SK-N-SH (cell line): ENCODE results near the gene MRM2. TPM values are rescaled to one million over a fixed set of nuclear protein-coding genes. Genes with fewer than 3 reads are reported as not detected.

Experiments used
- CTCF ChIA-PET: fragments of 300-600, 350-600 bp; formaldehyde crosslinking; extraction: SDS; loops from one replicate; lab custom pipeline; 2021; lab: Yijun Ruan, JAX
- POLR2A ChIA-PET: fragments of 350-600 bp; sonication (Branson Sonifier 250); formaldehyde crosslinking; extraction: SDS; loops from one replicate; lab custom pipeline; 2020; ENCODE audit warnings: antibody characterized with exemption, inconsistent platforms; lab: Yijun Ruan, JAX
- DNase-seq: peaks from one replicate; pipeline ENCODE4 v3.0.0; 2012
- H2AFZ ChIP-seq: fragments of 200-600 bp; sonication (generic); 2 replicates; pipeline ENCODE4 v1.8.1; 2016; ENCODE audit warnings: antibody characterized with exemption, mild to moderate bottlenecking, low read depth
- H3F3A ChIP-seq: fragments of 200-600 bp; sonication (generic); replicated peaks from 2 replicates; pipeline ENCODE3; 2016; ENCODE audit warnings: antibody characterized with exemption, mild to moderate bottlenecking; ENCODE audit not compliant: insufficient read depth
- H3K27ac ChIP-seq, 2 experiments: fragments of 200-500 bp in 1 of 2; fragments of 200-600 bp in 1 of 2; sonication (Bioruptor generic) in 1 of 2; sonication (generic), shearing (Covaris generic) in 1 of 2; 2 replicates each; pipeline versions ENCODE4 v1.5.1 to v1.6.1; 2014 to 2016; ENCODE audit warnings: low read depth in 2 of 2, inconsistent platforms in 1 of 2, low read length in 1 of 2, mild to moderate bottlenecking in 1 of 2, mixed read lengths in 1 of 2
- H3K27me3 ChIP-seq: fragments of 200-600 bp; sonication (generic), shearing (Covaris generic); 2 replicates; pipeline ENCODE4 v1.6.1; 2016; ENCODE audit warnings: mixed run types; ENCODE audit not compliant: insufficient read depth
- H3K36me3 ChIP-seq, 2 experiments: fragments of 200-500 bp in 1 of 2; fragments of 200-600 bp in 1 of 2; sonication (Bioruptor generic) in 1 of 2; sonication (generic) in 1 of 2; replicated peaks in 1 of 2; 2 replicates each; pipeline versions ENCODE3 to v1.5.1; 2014 to 2016; ENCODE audit warnings: low read length in 1 of 2, mild to moderate bottlenecking in 1 of 2; ENCODE audit not compliant: insufficient read depth in 2 of 2, control insufficient read depth in 1 of 2
- H3K4me1 ChIP-seq, 2 experiments: fragments of 200-500 bp in 1 of 2; fragments of 200-600 bp in 1 of 2; sonication (Bioruptor generic) in 1 of 2; sonication (generic), shearing (Covaris generic) in 1 of 2; 2 replicates each; pipeline versions ENCODE4 v1.5.1 to v1.6.1; 2014 to 2016; ENCODE audit warnings: low read depth in 1 of 2, low read length in 1 of 2, mixed run types in 1 of 2; ENCODE audit not compliant: insufficient read depth in 2 of 2, control insufficient read depth in 1 of 2
- H3K4me2 ChIP-seq: fragments of 200-600 bp; sonication (generic), shearing (Covaris generic); 2 replicates; pipeline ENCODE4 v1.6.1; 2017; ENCODE audit warnings: mixed run types
- H3K4me3 ChIP-seq, 2 experiments: fragments of 200-500 bp in 1 of 2; fragments of 200-600 bp in 1 of 2; sonication (Bioruptor generic) in 1 of 2; sonication (generic), shearing (Covaris generic) in 1 of 2; 2 replicates each; pipeline versions ENCODE4 v1.5.1 to v1.8.1; 2014 to 2016; ENCODE audit warnings: low read depth in 2 of 2, inconsistent platforms in 1 of 2, low read length in 1 of 2, mild to moderate bottlenecking in 1 of 2, mixed read lengths in 1 of 2, moderate library complexity in 1 of 2
- H3K79me2 ChIP-seq: fragments of 200-600 bp; sonication (generic); 2 replicates; pipeline ENCODE4 v1.8.1; 2017; ENCODE audit warnings: mild to moderate bottlenecking; ENCODE audit not compliant: insufficient read depth
- H3K9ac ChIP-seq: fragments of 200-600 bp; sonication (generic); 2 replicates; pipeline ENCODE4 v1.6.1; 2017; ENCODE audit warnings: mixed run types
- H3K9me2 ChIP-seq: fragments of 200-600 bp; sonication (generic); 2 replicates; pipeline ENCODE4 v1.6.1; 2017; ENCODE audit warnings: mixed run types
- H3K9me3 ChIP-seq: fragments of 200-600 bp; sonication (generic); 2 replicates; pipeline ENCODE4 v1.6.1; 2017; ENCODE audit warnings: mixed run types, mild to moderate bottlenecking, moderate library complexity
- H4K20me1 ChIP-seq: fragments of 200-600 bp; sonication (generic); 2 replicates; pipeline ENCODE4 v1.6.1; 2017; ENCODE audit warnings: mild to moderate bottlenecking, mixed run types; ENCODE audit not compliant: insufficient read depth
- ELF1 ChIP-seq: IDR thresholded peaks from 2 replicates; pipeline ENCODE4 v1.4.0; 2012
- EZH2phosphoT487 ChIP-seq: fragments of 200-600 bp; sonication (generic); IDR thresholded peaks from 2 replicates; pipeline ENCODE4 v1.6.1; 2017; ENCODE audit warnings: low read depth, mixed run types, mild to moderate bottlenecking, antibody characterized with exemption, moderate library complexity, borderline replicate concordance
- FOSL2 ChIP-seq: IDR thresholded peaks from 2 replicates; pipeline ENCODE4 v1.4.0; 2012; ENCODE audit warnings: low read depth, mild to moderate bottlenecking, moderate library complexity, borderline replicate concordance
- FOXM1 ChIP-seq: IDR thresholded peaks from 2 replicates; pipeline ENCODE4 v1.4.0; 2012; ENCODE audit warnings: low read depth, mild to moderate bottlenecking
- GABPA ChIP-seq: IDR thresholded peaks from 2 replicates; pipeline ENCODE4 v1.4.0; 2012; ENCODE audit warnings: low read depth, mild to moderate bottlenecking
- JUND ChIP-seq: IDR thresholded peaks from 2 replicates; pipeline ENCODE4 v1.4.0; 2012
- MEF2A ChIP-seq: IDR thresholded peaks from 2 replicates; pipeline ENCODE4 v1.4.0; 2012; ENCODE audit warnings: low read depth, borderline replicate concordance
- MXI1 ChIP-seq: IDR thresholded peaks from 2 replicates; pipeline ENCODE4 v1.6.1; 2012; ENCODE audit warnings: mild to moderate bottlenecking, low read depth, low read length, improper control_type of control experiment
- NFIC ChIP-seq: IDR thresholded peaks from 2 replicates; pipeline ENCODE4 v1.4.0; 2012; ENCODE audit warnings: borderline replicate concordance
- NRF1 ChIP-seq: IDR thresholded peaks from 2 replicates; pipeline ENCODE4 v1.6.1; 2012; ENCODE audit warnings: low read depth, mild to moderate bottlenecking, low read length
- RFX5 ChIP-seq: IDR thresholded peaks from 2 replicates; pipeline ENCODE4 v1.6.1; 2012; ENCODE audit warnings: mild to moderate bottlenecking, improper control_type of control experiment, low read length
- RXRA ChIP-seq: IDR thresholded peaks from 2 replicates; pipeline ENCODE4 v1.4.0; 2012; ENCODE audit warnings: low read depth, mild to moderate bottlenecking, borderline replicate concordance
- SIN3A ChIP-seq: IDR thresholded peaks from 2 replicates; pipeline ENCODE4 v1.6.1; 2012; ENCODE audit warnings: low read depth, mild to moderate bottlenecking, low read length, moderate library complexity, borderline replicate concordance
- TEAD4 ChIP-seq: IDR thresholded peaks from 2 replicates; pipeline ENCODE4 v1.4.0; 2012; ENCODE audit warnings: mild to moderate bottlenecking, borderline replicate concordance; ENCODE audit not compliant: insufficient read depth
- YY1 ChIP-seq: IDR thresholded peaks from 2 replicates; pipeline ENCODE4 v1.4.0; 2012; ENCODE audit warnings: low read depth, mild to moderate bottlenecking
- WGBS: methylation state at CpG from one replicate; pipeline ENCODE4 v1.1.6; 2017; ENCODE audit warnings: low lambda C conversion rate; 5-methylcytosine and 5-hydroxymethylcytosine counted together
- polyA plus RNA-seq, 3 experiments: library from polyadenylated mRNA; depleted of rRNA; stranded (reverse); fragments of >200 nt; gene quantifications; 2 replicates each; pipeline ENCODE4 v1.2.3, GENCODE V29; 2012
- TF ChIP-seq, protein P1 (sequence below): IDR thresholded peaks from 2 replicates; pipeline ENCODE4 v1.4.0; 2012; ENCODE audit warnings: low read depth, borderline replicate concordance
- TF ChIP-seq, protein P2 (sequence below): fragments of 200-600 bp; sonication (generic); IDR thresholded peaks from 2 replicates; pipeline ENCODE4 v1.6.1; 2017; ENCODE audit warnings: antibody characterized with exemption, mild to moderate bottlenecking, moderate library complexity
- TF ChIP-seq, protein P3 (sequence below): IDR thresholded peaks from 2 replicates; pipeline ENCODE4 v1.4.0; 2012; ENCODE audit warnings: low read depth, borderline replicate concordance

MRM2 gene
- polyA plus RNA-seq, 1 of the 3 experiments (the other 2 are of a cell fraction) = 30.7 TPM

DNA sequence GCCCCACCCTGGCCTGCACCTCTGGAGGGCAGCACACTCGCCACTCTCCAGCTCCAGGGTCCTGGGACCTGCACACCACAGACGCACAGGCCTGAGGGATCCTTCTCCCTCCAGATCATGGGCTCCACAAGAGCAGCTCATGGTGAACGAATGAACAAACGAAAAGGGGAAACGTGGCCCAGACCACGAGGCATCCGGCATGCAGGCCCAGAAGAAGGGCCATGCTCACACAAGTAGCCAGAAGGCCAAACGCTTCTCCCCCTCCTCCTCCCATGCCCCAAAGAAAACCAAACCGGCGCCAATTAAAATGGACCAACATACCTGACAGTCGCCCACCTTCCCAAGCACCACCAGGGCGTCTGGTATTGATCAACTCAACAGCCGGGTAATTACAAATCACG lies 39.6 kb downstream of the MRM2 start (continued):
- TF ChIP-seq, protein P1, sequence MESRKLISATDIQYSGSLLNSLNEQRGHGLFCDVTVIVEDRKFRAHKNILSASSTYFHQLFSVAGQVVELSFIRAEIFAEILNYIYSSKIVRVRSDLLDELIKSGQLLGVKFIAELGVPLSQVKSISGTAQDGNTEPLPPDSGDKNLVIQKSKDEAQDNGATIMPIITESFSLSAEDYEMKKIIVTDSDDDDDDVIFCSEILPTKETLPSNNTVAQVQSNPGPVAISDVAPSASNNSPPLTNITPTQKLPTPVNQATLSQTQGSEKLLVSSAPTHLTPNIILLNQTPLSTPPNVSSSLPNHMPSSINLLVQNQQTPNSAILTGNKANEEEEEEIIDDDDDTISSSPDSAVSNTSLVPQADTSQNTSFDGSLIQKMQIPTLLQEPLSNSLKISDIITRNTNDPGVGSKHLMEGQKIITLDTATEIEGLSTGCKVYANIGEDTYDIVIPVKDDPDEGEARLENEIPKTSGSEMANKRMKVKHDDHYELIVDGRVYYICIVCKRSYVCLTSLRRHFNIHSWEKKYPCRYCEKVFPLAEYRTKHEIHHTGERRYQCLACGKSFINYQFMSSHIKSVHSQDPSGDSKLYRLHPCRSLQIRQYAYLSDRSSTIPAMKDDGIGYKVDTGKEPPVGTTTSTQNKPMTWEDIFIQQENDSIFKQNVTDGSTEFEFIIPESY = no peak
- TF ChIP-seq NFIC = no peak
- no peak for TF ChIP-seq NRF1

DNA sequence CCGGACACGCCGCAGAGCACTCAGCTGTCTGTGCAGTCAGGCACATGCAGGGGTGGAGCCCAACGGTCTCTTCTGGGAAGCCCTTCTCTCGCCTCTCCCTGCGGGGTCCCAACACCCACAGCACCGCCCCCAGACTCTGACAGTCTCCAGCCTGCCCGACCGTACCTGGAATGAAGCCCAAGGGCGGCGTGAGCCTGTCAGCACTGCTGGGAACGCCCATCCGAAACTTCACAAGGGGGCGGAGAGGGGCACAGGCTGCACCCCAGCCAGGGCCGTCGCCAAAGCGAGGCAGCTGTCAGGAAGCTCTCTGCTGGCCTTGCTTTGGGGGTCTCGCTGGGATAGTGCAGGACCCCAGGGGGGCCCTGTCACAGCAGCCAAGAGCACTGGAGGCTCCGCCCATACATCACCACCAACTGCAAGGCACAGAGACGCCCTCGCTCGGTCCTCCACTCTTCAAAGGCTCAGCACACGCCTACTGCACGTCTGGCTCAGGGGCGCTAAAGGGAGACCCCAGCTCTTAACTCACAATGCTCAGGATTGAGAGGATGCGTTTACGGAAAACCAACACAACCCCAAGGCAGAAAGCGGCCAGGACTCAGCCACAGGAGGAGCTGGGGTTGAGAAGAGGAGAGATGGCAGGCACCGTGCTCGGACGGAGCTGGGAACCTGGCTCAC lies 40.2 kb downstream of the MRM2 start:
- POLR2A ChIA-PET = no interaction called here
- Histone ChIP-seq H2AFZ (no peak overlapping the region), H3K27ac (no peak overlapping the region; a peak in 1 of 4 replicates), H3K36me3 (peaks cover 8 to 22% of the 10 kb centered on the region in 2 experiments), H3K9me3 (no peaks in the 10 kb centered on the region), H3K4me1 (peaks cover 4 to 43% of the 10 kb centered on the region in 2 experiments; a peak in 2 of 4 replicates), H3K9me2 (no peaks in the 10 kb centered on the region), H3K4me3 (no peak overlapping the region), H3K79me2 (no peaks in the 10 kb centered on the region), H3F3A (no peaks in the 10 kb centered on the region), H3K9ac (no peak overlapping the region), H4K20me1 (no peaks in the 10 kb centered on the region), H3K4me2 (no peak overlapping the region), H3K27me3 (no peaks in the 10 kb centered on the region)
- DNase-seq = peak; percentile 16
- TF ChIP-seq YY1 (no peak), ELF1 (no peak), TEAD4 (no peak), FOXM1 (no peak), NRF1 (no peak)
- TF ChIP-seq, protein P2, sequence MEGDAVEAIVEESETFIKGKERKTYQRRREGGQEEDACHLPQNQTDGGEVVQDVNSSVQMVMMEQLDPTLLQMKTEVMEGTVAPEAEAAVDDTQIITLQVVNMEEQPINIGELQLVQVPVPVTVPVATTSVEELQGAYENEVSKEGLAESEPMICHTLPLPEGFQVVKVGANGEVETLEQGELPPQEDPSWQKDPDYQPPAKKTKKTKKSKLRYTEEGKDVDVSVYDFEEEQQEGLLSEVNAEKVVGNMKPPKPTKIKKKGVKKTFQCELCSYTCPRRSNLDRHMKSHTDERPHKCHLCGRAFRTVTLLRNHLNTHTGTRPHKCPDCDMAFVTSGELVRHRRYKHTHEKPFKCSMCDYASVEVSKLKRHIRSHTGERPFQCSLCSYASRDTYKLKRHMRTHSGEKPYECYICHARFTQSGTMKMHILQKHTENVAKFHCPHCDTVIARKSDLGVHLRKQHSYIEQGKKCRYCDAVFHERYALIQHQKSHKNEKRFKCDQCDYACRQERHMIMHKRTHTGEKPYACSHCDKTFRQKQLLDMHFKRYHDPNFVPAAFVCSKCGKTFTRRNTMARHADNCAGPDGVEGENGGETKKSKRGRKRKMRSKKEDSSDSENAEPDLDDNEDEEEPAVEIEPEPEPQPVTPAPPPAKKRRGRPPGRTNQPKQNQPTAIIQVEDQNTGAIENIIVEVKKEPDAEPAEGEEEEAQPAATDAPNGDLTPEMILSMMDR = no peak
- WGBS = 95% methylated on average over 24 of the region's 31 CpGs
- CTCF ChIA-PET = interaction anchor here (0.7 to 4.0 kb wide), 12 partner anchors 8 to 623 kb away, joined by 3 to 24 read pairs (median 4); no protein-coding TSS in a partner anchor

- no peak for TF ChIP-seq MXI1
- TF ChIP-seq RFX5 = no peak
- TF ChIP-seq, protein P3, sequence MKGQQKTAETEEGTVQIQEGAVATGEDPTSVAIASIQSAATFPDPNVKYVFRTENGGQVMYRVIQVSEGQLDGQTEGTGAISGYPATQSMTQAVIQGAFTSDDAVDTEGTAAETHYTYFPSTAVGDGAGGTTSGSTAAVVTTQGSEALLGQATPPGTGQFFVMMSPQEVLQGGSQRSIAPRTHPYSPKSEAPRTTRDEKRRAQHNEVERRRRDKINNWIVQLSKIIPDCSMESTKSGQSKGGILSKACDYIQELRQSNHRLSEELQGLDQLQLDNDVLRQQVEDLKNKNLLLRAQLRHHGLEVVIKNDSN = no peak
- TF ChIP-seq JUND = no peak
- TF ChIP-seq RXRA = no peak
- TF ChIP-seq GABPA = no peak
- TF ChIP-seq EZH2phosphoT487 = no peak
- TF ChIP-seq, protein P1 = no peak
- TF ChIP-seq SIN3A = no peak
- TF ChIP-seq FOSL2 = no peak
- TF ChIP-seq MEF2A = no peak
- TF ChIP-seq FOXM1 = no peak
- no peaks in the 10 kb centered on the region for H3K79me2 ChIP-seq
- H3K27ac ChIP-seq = no peak overlapping the region
- H3K36me3 ChIP-seq = peaks cover 8 to 28% of the 10 kb centered on the region in 2 experiments
- H3F3A ChIP-seq = no peaks in the 10 kb centered on the region
- H2AFZ ChIP-seq = no peak overlapping the region
- H3K9me3 ChIP-seq = no peaks in the 10 kb centered on the region
- CTCF ChIA-PET = interaction anchor here (0.8 to 4.0 kb wide), 11 partner anchors 7 to 622 kb away, joined by 3 to 24 read pairs (median 4); no protein-coding TSS in a partner anchor
- H3K9me2 ChIP-seq = no peaks in the 10 kb centered on the region
- POLR2A ChIA-PET = no interaction called here
- H3K4me3 ChIP-seq = no peak overlapping the region
- no peak overlapping the region for H3K4me2 ChIP-seq
- H3K4me1 ChIP-seq = peaks cover 4 to 43% of the 10 kb centered on the region in 2 experiments; a peak in 2 of 4 replicates
- no peaks in the 10 kb centered on the region for H3K27me3 ChIP-seq
- H3K9ac ChIP-seq = no peak overlapping the region
- no peaks in the 10 kb centered on the region for H4K20me1 ChIP-seq
- 93% methylated on average over 9 of the region's 10 CpGs for WGBS
- peak; percentile 9 for DNase-seq
Measured at GRCh38 chr7:2201128-2201527, 40.9 kb downstream of the MRM2 start.
